K562 (cell line): Measurements from ENCODE around the gene ODF2. TPM values are rescaled to one million over a fixed set of nuclear protein-coding genes. Genes with fewer than 3 reads are reported as not detected.

Source experiments
- ATAC-seq: fragments of 200-7000 bp; cut with Tn5 transposase; 3 replicates; pipeline ENCODE4 v1.9.1; 2020; ENCODE audit warnings: moderate library complexity
- BruUV-seq: library from RNA; stranded (reverse); fragments of 400-500 nt; replicated peaks from 2 replicates; lab custom pipeline; 2021; lab: Mats Ljungman, UMichigan
- CTCF ChIA-PET: fragments of 300-600 bp; formaldehyde crosslinking; extraction: SDS; loops from one replicate; lab custom pipeline; 2021; ENCODE audit warnings: low intra/inter-chr PET ratio; lab: Yijun Ruan, JAX
- POLR2A ChIA-PET: fragments of 300-600, 350-650 bp; sonication (Branson Sonifier 250); formaldehyde crosslinking; extraction: SDS; loops from one replicate; lab custom pipeline; 2021; ENCODE audit warnings: antibody characterized with exemption, inconsistent platforms; lab: Yijun Ruan, JAX
- DNase-seq, 4 experiments: peaks; one replicate each; pipeline versions ENCODE4 v3.0.0 to v3.0.0-alpha.2; 2011 to 2018; ENCODE audit warnings: low spot score in 3 of 4, mixed read lengths in 3 of 4; ENCODE audit errors: extremely low read depth in 1 of 4
- FAIRE-seq: peaks from 2 replicates; lab custom pipeline; 2011; peaks lifted over from hg19 to GRCh38; lab: Jason Lieb, UNC
- H2AFZ ChIP-seq: 2 replicates; pipeline ENCODE4 v1.6.0; 2011; ENCODE audit warnings: low read depth, low read length, control low read depth, inconsistent platforms
- H3K27ac ChIP-seq: fragments of 200-600 bp; 3 replicates; pipeline ENCODE4 v1.8.0; 2011; ENCODE audit warnings: low read depth, mild to moderate bottlenecking, control low read depth, inconsistent platforms, low read length, moderate library complexity, mixed read lengths; ENCODE audit errors: extremely low read depth
- H3K27me3 ChIP-seq, 2 experiments: fragments of 300-600 bp in 1 of 2; 2 replicates in 1 of 2; 3 replicates in 1 of 2; pipeline versions ENCODE4 v1.6.0 to v1.8.0; 2011; ENCODE audit warnings: inconsistent platforms in 2 of 2, low read length in 2 of 2, mild to moderate bottlenecking in 1 of 2, mixed read lengths in 1 of 2, moderate library complexity in 1 of 2; ENCODE audit not compliant: control insufficient read depth in 2 of 2, insufficient read depth in 2 of 2
- H3K36me3 ChIP-seq: fragments of 300-600 bp; 3 replicates; pipeline ENCODE4 v1.8.0; 2011; ENCODE audit warnings: mild to moderate bottlenecking, low read length, inconsistent platforms; ENCODE audit not compliant: control insufficient read depth, insufficient read depth
- H3K4me1 ChIP-seq, 2 experiments: fragments of 200-600 bp in 1 of 2; replicated peaks in 1 of 2; 2 replicates in 1 of 2; 3 replicates in 1 of 2; pipeline versions ENCODE4 v1.5.1 to v1.8.0; 2011; ENCODE audit warnings: inconsistent platforms in 2 of 2, low read length in 2 of 2, mild to moderate bottlenecking in 1 of 2, mixed read lengths in 1 of 2, moderate library complexity in 1 of 2; ENCODE audit not compliant: control insufficient read depth in 2 of 2, insufficient read depth in 2 of 2
- H3K4me2 ChIP-seq: 2 replicates; pipeline ENCODE4 v1.6.1; 2011; ENCODE audit warnings: low read length, control low read depth, inconsistent platforms, mixed read lengths; ENCODE audit not compliant: insufficient read depth
- H3K4me3 ChIP-seq: fragments of 200-600 bp; sonication (generic), shearing (Covaris generic); 2 replicates; pipeline ENCODE4 v1.5.1; 2016; ENCODE audit warnings: control low read depth, inconsistent platforms
- H3K79me2 ChIP-seq: fragments of 200-600 bp; 3 replicates; pipeline ENCODE4 v1.8.0; 2011; ENCODE audit warnings: low read length, inconsistent platforms; ENCODE audit not compliant: control insufficient read depth, insufficient read depth
- H3K9ac ChIP-seq, 2 experiments: 2 replicates each; pipeline versions ENCODE4 v1.6.0 to v1.6.1; 2011; ENCODE audit warnings: low read depth in 2 of 2, low read length in 2 of 2, control low read depth in 1 of 2, inconsistent platforms in 1 of 2, mild to moderate bottlenecking in 1 of 2, mixed read lengths in 1 of 2; ENCODE audit not compliant: insufficient read depth in 1 of 2
- H3K9me1 ChIP-seq: one replicate; pipeline ENCODE4 v1.6.0; 2011; ENCODE audit warnings: inconsistent platforms, mild to moderate bottlenecking, low read length, moderate library complexity; ENCODE audit not compliant: control insufficient read depth, insufficient read depth
- H3K9me3 ChIP-seq: replicated peaks from 2 replicates; pipeline ENCODE4 v1.5.1; 2011; ENCODE audit warnings: low read depth, low read length, inconsistent platforms; ENCODE audit not compliant: control insufficient read depth, insufficient read depth
- H4K20me1 ChIP-seq: replicated peaks from 2 replicates; pipeline ENCODE4 v1.6.1; 2011; ENCODE audit warnings: low read length, inconsistent platforms, mixed read lengths; ENCODE audit not compliant: control insufficient read depth, insufficient read depth
- CBX2 ChIP-seq: fragments of 200-600 bp; sonication (generic); IDR thresholded peaks from one replicate; pipeline ENCODE4 v1.6.1; 2012; ENCODE audit warnings: mild to moderate bottlenecking, low read length, inconsistent platforms; ENCODE audit not compliant: insufficient read depth, poor library complexity, severe bottlenecking
- DIDO1 ChIP-seq: fragments of 450-650 bp; IDR thresholded peaks from 2 replicates; pipeline ENCODE4 v1.6.1; 2016; ENCODE audit warnings: low read depth, missing biosample characterization, missing genetic modification characterization
- DPF2 ChIP-seq: fragments of 450-650 bp; IDR thresholded peaks from 2 replicates; pipeline ENCODE4 v1.6.1; 2016
- E2F3 ChIP-seq: fragments of 250-450 bp; sonication (Bioruptor Pico); IDR thresholded peaks from 2 replicates; pipeline ENCODE4 v1.4.0; 2020; ENCODE audit warnings: mild to moderate bottlenecking
- FOXA1 ChIP-seq: fragments of 450-650 bp; IDR thresholded peaks from 2 replicates; pipeline ENCODE4 v1.6.1; 2016; ENCODE audit warnings: mild to moderate bottlenecking, borderline replicate concordance
- GABPB2 ChIP-seq: fragments of 250-450 bp; sonication (Bioruptor Pico); conservative IDR thresholded peaks from 2 replicates; pipeline ENCODE4 v1.5.1; 2021; ENCODE audit warnings: mild to moderate bottlenecking
- HDAC8 ChIP-seq: fragments of 450-650 bp; IDR thresholded peaks from 2 replicates; pipeline ENCODE4 v1.6.1; 2016; ENCODE audit warnings: mild to moderate bottlenecking, missing genetic modification characterization, moderate library complexity, missing compliant biosample characterization
- IFI16 ChIP-seq: fragments of 250-450 bp; sonication (Bioruptor Pico); IDR thresholded peaks from 2 replicates; pipeline ENCODE4 v2.1.2; 2022; ENCODE audit warnings: mild to moderate bottlenecking, inconsistent platforms
- MAFF ChIP-seq: IDR thresholded peaks from 2 replicates; pipeline ENCODE4 v1.6.1; 2012; ENCODE audit warnings: low read length, improper control_type of control experiment
- MNT ChIP-seq, 2 experiments: fragments of 450-650 bp; conservative IDR thresholded peaks; 2 replicates each; pipeline ENCODE4 v1.6.1; 2017; ENCODE audit warnings: mild to moderate bottlenecking in 2 of 2, moderate library complexity in 2 of 2
- PTTG1 ChIP-seq: fragments of 450-650 bp; IDR thresholded peaks from 2 replicates; pipeline ENCODE4 v1.6.1; 2016; ENCODE audit warnings: low read depth, mild to moderate bottlenecking, missing genetic modification characterization, missing compliant biosample characterization
- WGBS: fragments of 100-300 bp; shearing (Covaris generic); methylation state at CpG from one replicate; pipeline ENCODE4 v1.1.6; 2016; ENCODE audit warnings: low coverage, mixed read lengths; ENCODE audit not compliant: insufficient coverage; ENCODE audit errors: missing lambda C conversion rate; 5-methylcytosine and 5-hydroxymethylcytosine counted together
- in situ Hi-C: fragments of 300-500 bp; cut with MboI; formaldehyde crosslinking; loops from 4 replicates; pipeline ENCODE4 v1.15.0; 2018; ENCODE audit warnings: inconsistent platforms, mixed read lengths
- intact Hi-C: fragments of 100-400 bp; cut with micrococcal nuclease; formaldehyde crosslinking; loops from 2 replicates; pipeline ENCODE4 v1.14.2; 2022
- polyA plus RNA-seq, 8 experiments: library from polyadenylated mRNA; depleted of rRNA in 4 of 8; stranded (reverse) in 5 of 8; unstranded in 3 of 8; fragments of >200 nt; fragmentation: Nextera tagmentation in 2 of 8; fragmentation: Illumina TruSeq in 1 of 8; extraction: Ambion mirVana in 2 of 8; extraction: Trizol in 1 of 8; gene quantifications; 2 replicates each; pipeline versions ENCODE4 v1.2.1 to v1.2.3, GENCODE V29; 2011 to 2014; ENCODE audit warnings: inconsistent platforms in 1 of 8, missing spikeins in 1 of 8
- total RNA-seq, 7 experiments: library from RNA; depleted of rRNA in 6 of 7; stranded (reverse); fragments of >200 nt in 6 of 7; fragmentation: Illumina TruSeq in 2 of 7; extraction: Trizol in 2 of 7; gene quantifications; 2 replicates each; pipeline versions ENCODE4 v1.2.1 to v1.2.3, GENCODE V29; 2011 to 2021; ENCODE audit warnings: low replicate concordance in 1 of 7

The ODF2 gene
- total and polyA plus RNA-seq, 9 of the 15 experiments (the other 6 are each of a cell fraction or from before 2014, with no cell fraction given), result 16.5 to 83.2 (median 69.7) TPM

DNA sequence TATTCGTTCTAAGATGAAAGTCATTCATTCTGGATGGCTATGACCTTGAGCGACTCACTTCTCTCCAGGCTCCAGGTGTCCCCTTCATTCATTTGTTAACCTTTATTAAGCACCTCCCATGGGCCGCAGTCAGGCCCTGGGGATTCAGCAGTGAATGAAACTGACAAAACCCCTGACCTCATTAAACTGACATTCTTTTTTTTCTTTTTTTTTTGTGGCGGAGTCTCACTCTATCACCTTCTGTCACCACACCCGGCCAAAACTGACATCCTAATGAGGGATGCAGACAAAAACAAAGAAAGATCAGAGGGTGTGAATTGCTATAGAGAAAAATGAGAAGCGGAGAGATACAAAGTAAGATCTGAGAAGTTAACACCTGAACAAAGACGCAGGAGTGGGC, 16.5 kb upstream of the ODF2 start:
- POLR2A ChIA-PET, result interaction anchor here (0.6 to 1.0 kb wide), 2 partner anchors 12 to 98 kb away, joined by 3 to 4 read pairs; no protein-coding TSS in a partner anchor
- Histone ChIP-seq H3K4me2 (no peak overlapping the region), H3K36me3 (peaks cover 14% of the 10 kb centered on the region; the same call in 2 of the 3 replicates), H3K9me1 (no peaks in the 10 kb centered on the region), H3K9ac (no peak overlapping the region; a peak in 1 of 4 replicates), H3K79me2 (no peaks in the 10 kb centered on the region), H3K4me1 (peaks cover 3 to 18% of the 10 kb centered on the region in 2 experiments; a peak in 4 of 5 replicates), H3K27me3 (no peaks in the 10 kb centered on the region), H3K9me3 (no peaks in the 10 kb centered on the region), H4K20me1 (no peaks in the 10 kb centered on the region), H2AFZ (no peak overlapping the region), H3K27ac (no peak overlapping the region), H3K4me3 (no peak overlapping the region)
- BruUV-seq, result no TSS peak
- in situ Hi-C loops, result no loop called here
- 70% methylated on average over 7 of the region's 7 CpGs for WGBS
- FAIRE-seq (no peak), ATAC-seq (no peak), DNase-seq (no peak)
- intact Hi-C loops, result loop anchor here (2.0 kb wide), 2 partner anchors 66 to 172 kb away; partner anchors contain the start of gene GLE1
- CTCF ChIA-PET, result interaction anchor here (0.5 to 1.6 kb wide), 3 partner anchors 78 to 174 kb away, joined by 3 to 10 read pairs (median 3); no protein-coding TSS in a partner anchor
- TF ChIP-seq E2F3 (no peak), MNT (conservative IDR thresholded peaks at IDR 0.05) (no peak), DIDO1 (tag) (no peak), HDAC8 (tag) (no peak), IFI16 (CRISPR knock-in tag) (no peak), CBX2 (no peak), FOXA1 (no peak), PTTG1 (tag) (no peak), GABPB2 (CRISPR knock-in tag) (no peak), MAFF (no peak), DPF2 (no peak)
